NCI-H748 treated with DMSO at 0.1 percent for 48 hours (cell line): ENCODE measurements around the gene ARHGAP42.
A peak's percentile ranks its signal among the peaks of the same experiment; 100 is the strongest.

Experiments
- DNase-seq: peaks from one replicate; lab custom pipeline; 2025; lab: John Stamatoyannopoulos, UW

Gene ARHGAP42

GRCh38 chr11:100835854-100836253, 148.8 kb downstream of the ARHGAP42 start:
- no peak for DNase-seq

DNA sequence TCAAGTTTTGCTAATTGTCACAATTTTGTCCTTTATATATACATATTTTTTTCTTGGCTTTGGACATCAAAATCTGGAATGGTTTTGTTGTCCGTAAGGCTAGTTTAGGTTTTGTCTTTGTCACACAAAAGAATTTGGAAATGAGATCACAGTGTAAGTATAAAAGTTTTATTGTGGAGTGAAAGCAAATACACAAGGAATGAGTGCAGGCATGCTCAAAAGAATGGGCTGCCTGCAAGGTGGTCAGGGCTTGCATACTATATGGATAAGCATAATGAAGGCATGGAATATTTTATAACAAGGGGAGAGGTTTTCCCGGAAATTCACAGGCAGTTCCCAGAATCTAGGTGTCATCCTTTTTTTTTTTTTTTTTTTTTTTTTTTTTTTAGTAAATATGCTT, 150.2 kb downstream of the ARHGAP42 start:
- no peak for DNase-seq

DNA sequence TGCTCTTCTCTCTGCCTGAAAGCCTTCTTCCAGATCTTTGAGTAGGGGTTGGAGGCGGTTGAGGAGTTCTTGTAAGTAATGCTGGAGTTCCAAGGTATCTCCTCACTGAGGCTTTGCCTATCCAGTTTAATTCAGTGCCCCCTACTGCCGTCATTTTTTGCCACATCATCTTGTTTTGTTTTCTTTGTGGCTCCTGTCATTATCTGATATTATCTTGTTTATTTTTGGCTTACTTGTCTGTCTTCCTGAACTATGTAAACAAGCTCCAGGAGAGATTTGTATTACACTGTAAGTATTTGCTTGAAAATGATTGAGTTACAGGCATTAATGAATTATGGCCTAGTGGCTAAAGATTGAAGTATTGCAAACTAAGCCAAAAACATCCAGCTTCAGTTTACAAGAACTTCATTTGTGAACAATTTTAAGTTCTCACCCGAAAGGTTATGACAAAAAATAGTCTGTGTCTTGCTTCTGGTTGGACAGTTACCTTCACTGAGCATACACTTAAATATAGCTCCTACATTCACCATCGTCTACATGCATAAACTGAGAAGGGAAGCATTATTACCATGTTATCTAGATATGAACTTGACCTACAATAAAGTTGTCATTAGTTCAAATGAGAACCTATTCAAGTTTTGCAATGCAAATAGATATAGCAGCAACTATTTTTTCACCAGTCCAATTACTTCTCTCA, 154.8 kb downstream of the ARHGAP42 start:
- DNase-seq: no peak

GRCh38 chr11:100847696-100848216, 160.7 kb downstream of the ARHGAP42 start:
- no peak for DNase-seq

DNA sequence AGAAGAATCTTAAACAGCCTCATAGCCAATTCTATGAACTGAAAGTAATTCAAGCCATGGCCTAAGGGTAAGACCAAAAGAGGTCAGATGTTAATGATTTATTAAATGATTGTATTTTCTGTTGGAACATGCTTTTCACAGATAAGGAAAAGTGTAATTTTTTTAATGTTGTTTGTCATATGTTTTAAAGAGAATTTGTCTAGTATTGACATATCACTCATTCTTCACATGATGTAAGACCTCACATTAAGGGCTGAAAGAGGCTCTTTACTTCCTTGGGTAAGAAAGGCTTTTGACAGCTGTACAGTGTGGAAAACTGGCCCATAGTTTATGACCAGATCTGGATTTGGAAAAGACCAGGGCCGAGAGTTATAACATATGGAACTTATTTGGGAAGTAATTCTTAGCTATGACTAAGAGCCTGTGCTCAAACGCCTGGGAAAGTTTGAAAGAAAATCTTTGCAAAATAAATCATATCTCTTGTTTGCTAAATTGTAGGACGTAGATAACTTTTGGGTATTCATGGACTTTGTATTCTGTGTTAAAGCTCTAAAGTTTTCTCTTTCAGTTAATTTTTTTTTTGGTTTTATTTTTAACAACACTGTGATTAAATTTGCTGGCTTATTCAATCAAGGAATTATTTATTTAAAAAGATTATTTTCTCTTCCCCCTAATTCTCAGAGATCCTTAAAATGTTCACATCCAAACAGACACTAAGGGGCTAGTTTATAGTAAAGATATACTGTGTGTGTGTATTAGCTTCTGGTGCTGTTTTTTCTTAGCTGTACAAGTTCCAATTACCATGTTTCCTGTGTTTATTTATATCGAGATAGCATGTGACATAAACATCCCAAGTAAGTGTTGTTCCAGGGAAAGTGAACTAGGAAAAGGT, 162.2 kb downstream of the ARHGAP42 start:
- no peak for DNase-seq

DNA sequence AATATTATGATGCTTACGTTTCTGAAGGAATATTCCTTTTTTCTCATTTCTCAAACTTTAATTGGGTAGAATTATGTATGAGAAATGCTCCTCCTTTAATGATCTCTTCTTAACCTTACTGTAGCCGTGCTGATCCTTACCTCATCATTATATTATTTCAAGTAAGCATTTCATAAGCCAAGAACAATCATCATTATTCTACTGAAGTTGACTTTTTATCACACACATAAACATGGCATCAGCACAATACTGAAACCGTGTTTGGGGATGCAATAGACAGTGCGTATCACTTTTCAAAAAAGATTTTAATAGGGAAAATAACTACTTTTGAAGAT, 162.8 kb downstream of the ARHGAP42 start:
- DNase-seq: no peak

- no peak for DNase-seq
Observed at GRCh38 chr11:100851147-100851546, 164.1 kb downstream of the ARHGAP42 start.

GRCh38 chr11:100851584-100852152, 164.6 kb downstream of the ARHGAP42 start:
- DNase-seq: no peak

- DNase-seq: peak; percentile 23
Observed at GRCh38 chr11:100855466-100856067, 168.5 kb downstream of the ARHGAP42 start.

GRCh38 chr11:100857236-100858005, 170.3 kb downstream of the ARHGAP42 start:
- no peak for DNase-seq

DNA sequence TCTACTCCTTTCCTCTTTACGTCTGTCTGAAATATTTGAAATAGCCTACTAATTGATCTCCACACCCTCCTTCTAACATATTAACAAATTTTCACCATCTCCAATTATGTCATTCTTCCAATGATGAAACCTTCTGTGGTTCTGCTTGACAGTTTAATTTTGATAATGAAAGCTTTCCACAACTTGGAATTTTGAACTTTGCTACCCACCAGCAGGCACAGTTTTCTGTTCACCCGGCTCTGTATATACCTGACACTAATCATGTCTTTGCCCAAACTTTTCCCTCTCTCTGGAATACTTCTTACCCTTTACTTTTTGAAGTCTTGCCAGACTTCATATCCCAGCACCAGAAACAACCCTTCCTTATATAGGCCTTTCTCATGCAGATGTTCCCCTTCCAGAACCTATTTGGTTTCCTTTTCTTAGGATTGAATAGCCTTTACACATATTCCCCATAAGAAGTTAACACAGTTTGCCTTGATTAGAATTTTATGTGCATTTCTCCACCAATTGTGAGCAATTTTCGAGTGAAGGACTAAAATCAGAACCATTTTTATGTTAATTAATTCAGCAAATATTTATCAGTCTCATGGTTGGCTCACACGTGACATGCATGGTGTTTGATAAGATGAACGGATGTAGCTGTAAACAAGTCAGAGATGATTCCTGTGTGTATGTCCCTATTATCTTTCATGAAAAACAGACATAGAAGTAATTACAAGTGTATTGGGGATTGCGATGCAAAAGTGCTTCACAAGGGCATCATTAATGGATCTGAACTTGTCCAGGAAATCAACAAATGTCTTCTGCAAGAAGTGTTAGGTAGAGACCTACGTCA, 173.4 kb downstream of the ARHGAP42 start:
- DNase-seq: no peak

DNA sequence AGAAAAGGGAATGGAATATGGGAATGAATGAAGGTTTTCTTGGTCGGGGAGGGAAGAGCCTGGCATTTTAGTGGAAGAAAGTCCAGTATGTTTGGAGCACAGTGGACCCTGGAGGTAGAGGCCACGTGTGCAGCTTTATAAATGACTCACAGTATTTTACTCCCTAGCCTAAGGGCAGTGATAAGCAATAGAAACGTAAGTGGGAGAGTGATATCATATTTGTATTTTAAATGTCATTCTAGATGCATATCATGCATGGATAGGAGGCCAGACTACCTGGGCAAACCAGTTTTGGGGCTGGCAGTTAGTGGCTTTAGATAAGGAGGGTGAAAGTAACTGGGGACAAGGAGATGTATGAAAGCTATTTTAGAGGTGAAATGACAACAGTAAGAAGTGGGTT, 174.1 kb downstream of the ARHGAP42 start:
- no peak for DNase-seq

DNA sequence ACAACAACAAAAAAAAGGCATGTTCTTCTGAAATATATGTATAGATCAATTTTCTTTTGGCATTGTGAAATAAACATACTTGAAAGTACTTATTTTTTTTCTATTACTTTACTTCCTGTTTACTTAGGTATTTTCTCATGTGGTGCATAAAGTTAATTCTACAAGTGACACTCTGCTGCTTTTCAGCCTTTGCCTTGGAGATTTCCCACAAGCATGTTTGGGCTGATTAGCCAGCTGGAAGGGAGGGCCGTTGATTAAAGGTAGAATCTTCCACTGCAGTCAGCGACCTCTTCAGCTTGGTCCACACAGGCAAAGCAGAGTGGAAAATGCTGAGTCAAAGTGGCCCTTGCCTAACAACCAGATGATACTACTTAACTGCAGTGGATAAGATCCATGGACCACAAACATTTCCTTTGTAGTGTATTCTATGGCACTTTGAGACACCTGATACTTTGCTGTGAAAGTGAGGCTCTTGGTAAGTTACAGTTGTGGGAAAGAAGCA, 176.0 kb downstream of the ARHGAP42 start:
- no peak for DNase-seq

DNA sequence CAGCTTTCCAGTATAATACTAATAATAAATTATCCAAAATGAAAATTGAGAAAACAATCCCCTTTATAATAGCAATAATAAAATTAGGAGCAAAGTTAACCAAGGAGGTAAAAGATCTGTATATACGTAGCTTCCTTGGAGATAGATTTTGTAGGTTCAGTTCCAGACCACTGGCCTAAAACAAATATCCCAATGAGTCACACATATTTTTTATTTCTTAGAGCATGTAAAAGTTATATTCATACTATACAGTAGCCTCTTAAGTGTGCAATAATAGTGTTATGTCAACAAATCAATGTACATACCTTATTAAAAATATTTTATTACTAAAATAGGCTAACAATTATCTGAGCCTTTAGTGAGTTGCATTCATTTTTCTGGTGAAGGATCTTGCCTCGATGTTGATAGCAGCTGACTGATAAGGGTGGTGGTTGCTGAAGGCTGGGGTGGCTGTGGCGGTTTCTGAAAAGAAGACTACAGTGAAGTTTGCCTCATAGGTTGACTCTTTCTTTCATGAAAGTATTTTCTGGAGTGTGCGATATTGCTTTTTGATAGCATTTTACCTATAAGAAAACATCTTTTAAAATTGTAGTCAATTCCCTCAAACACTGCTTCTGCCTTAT, 178.5 kb downstream of the ARHGAP42 start:
- no peak for DNase-seq

DNA sequence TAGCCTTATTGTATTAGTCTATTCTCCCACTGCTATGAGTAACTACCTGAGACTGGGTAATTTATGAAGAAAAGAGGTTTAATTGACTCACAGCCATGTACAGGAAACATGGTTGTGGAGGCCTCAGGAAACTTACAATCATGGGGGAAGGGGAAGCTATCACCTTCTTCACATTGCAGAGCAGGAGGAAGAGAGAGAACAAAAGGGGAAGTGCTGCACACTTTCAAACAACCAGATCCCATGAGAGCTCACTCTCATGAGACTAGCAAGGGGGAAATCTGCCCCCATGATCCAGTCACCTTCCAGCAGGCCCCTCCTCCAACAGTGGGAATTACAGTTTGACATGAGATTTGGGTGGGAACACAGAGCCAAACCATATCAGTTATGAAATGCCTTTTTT, 179.4 kb downstream of the ARHGAP42 start:
- no peak for DNase-seq

DNA sequence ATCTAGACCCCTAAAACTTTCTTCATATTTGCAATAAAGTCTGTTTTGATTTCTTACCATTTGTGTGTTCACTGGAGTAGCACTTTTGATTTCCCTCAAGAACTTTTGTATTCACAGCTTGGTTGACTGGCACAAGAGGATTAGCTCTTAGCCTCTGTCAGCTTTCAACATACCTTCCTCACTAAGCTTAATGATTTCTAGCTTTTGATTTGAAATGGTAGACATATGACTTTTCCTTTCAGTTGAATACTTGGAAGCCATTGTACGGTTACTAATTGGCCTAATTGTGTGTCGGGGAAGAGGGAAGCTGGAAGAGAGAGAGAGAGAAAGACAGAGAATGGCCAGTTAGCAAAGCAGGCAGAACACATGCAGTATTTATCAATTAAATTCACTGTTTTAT, 180.5 kb downstream of the ARHGAP42 start:
- DNase-seq: no peak

DNA sequence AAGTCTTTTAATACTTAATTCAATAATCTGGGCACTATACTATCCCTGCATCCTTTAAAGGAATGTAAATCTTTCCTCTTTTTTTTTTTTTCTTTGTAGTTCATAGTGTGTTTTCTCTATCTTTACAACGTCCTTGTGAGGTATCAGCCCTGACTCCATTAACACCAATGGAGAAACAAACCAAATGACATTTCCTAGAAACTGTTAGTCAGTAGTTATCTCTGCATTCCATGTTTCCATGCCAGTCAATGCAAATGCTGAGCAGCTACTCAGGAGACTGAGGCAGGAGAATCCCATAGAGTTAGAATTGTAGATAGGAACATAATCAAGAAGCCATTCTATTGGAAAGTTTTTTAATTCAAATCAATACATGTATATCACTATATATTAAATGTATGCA, 182.2 kb downstream of the ARHGAP42 start:
- no peak for DNase-seq

GRCh38 chr11:100870138-100870537, 183.1 kb downstream of the ARHGAP42 start:
- DNase-seq: no peak

GRCh38 chr11:100872951-100873740, 186.1 kb downstream of the ARHGAP42 start:
- DNase-seq: no peak
